Duodenal mucosa (tissue), 2 donors: ENCODE results near the gene GUCA2A.

Source experiments
- H3K27ac ChIP-seq: one replicate; pipeline ENCODE4 v1.7.0; 2013; ENCODE audit warnings: low read depth, low read length
- H3K27me3 ChIP-seq, 2 donors: one replicate each; pipeline ENCODE4 v1.7.0; 2013; ENCODE audit warnings: low read length in 2 of 2, control low read depth in 1 of 2; ENCODE audit not compliant: insufficient read depth in 2 of 2, control insufficient read depth in 1 of 2
- H3K36me3 ChIP-seq, 2 donors: one replicate each; pipeline ENCODE4 v1.7.0; 2013; ENCODE audit warnings: low read length in 2 of 2, control low read depth in 1 of 2; ENCODE audit not compliant: insufficient read depth in 2 of 2, control insufficient read depth in 1 of 2
- H3K4me1 ChIP-seq, 2 donors: one replicate each; pipeline ENCODE4 v1.7.0; 2013; ENCODE audit warnings: low read length in 2 of 2, control low read depth in 1 of 2; ENCODE audit not compliant: insufficient read depth in 2 of 2, control insufficient read depth in 1 of 2
- H3K4me3 ChIP-seq, 2 donors: one replicate each; pipeline ENCODE4 v1.7.0; 2013; ENCODE audit warnings: low read length in 2 of 2, low read depth in 1 of 2
- H3K9ac ChIP-seq, 2 donors: one replicate each; pipeline ENCODE4 v1.7.0; 2013; ENCODE audit warnings: low read length in 2 of 2, low read depth in 1 of 2
- H3K9me3 ChIP-seq, 2 donors: one replicate each; pipeline ENCODE4 v1.7.0; 2013; ENCODE audit warnings: low read length in 2 of 2, control low read depth in 1 of 2; ENCODE audit not compliant: control insufficient read depth in 1 of 2

Gene GUCA2A

DNA sequence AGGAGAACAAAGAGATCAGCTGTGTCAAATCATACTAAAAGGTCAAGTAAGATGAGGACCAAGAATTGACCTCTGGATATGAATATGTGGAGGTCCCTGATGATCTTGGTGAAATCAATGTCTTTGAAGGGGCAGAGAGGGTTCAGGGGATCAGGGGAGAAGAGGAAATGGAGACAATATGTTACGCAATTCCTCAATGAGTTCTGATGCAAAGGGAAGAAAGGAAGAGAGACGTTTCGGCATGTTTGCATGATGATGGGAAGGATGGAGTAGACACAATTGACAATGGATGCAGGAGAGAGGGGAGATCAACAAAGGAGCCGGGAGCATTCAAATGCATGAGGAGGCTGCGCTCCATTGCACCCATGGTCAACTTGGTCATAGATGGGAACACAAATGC is 47.3 kb downstream of the GUCA2A start:
- no peak overlapping the region for H3K27ac ChIP-seq
- H3K4me3 ChIP-seq, result no peak overlapping the region
- no peak overlapping the region for H3K9ac ChIP-seq
- H3K4me1 ChIP-seq, result no peaks in the 10 kb centered on the region
- no peaks in the 10 kb centered on the region for H3K9me3 ChIP-seq
- no peaks in the 10 kb centered on the region for H3K27me3 ChIP-seq
- no peaks in the 10 kb centered on the region for H3K36me3 ChIP-seq

GRCh38 chr1:42114229-42114628 is 50.3 kb downstream of the GUCA2A start:
- H3K9me3 ChIP-seq, result no peaks in the 10 kb centered on the region
- no peaks in the 10 kb centered on the region for H3K27me3 ChIP-seq
- no peaks in the 10 kb centered on the region for H3K4me1 ChIP-seq
- no peaks in the 10 kb centered on the region for H3K36me3 ChIP-seq
- no peak overlapping the region for H3K4me3 ChIP-seq
- H3K9ac ChIP-seq, result no peak overlapping the region
- H3K27ac ChIP-seq, result no peak overlapping the region
